H9 (cell line): Measurements from ENCODE around the gene PDE7B. TPM values are rescaled to one million over a fixed set of nuclear protein-coding genes. Genes with fewer than 3 reads are reported as not detected.

ENCODE experiments used
- DNase-seq: peaks from one replicate; pipeline ENCODE4 v3.0.0-alpha.2; 2017
- H2AFZ ChIP-seq: one replicate; pipeline ENCODE4 v1.6.1; 2013; ENCODE audit warnings: mild to moderate bottlenecking, low read length, control low read depth, moderate library complexity
- H2AK5ac ChIP-seq: 2 replicates; pipeline ENCODE4 v1.6.1; 2013; ENCODE audit warnings: low read length, control low read depth, mixed read lengths; ENCODE audit not compliant: insufficient read length
- H2BK120ac ChIP-seq: one replicate; pipeline ENCODE4 v1.6.1; 2013; ENCODE audit warnings: low read depth, mild to moderate bottlenecking, low read length, control low read depth, inconsistent platforms; ENCODE audit not compliant: poor library complexity, severe bottlenecking
- H2BK12ac ChIP-seq: 2 replicates; pipeline ENCODE4 v1.6.1; 2013; ENCODE audit warnings: low read length, control low read depth, mixed read lengths, low read depth; ENCODE audit not compliant: insufficient read length
- H2BK15ac ChIP-seq: 2 replicates; pipeline ENCODE4 v1.6.1; 2013; ENCODE audit warnings: low read depth, low read length, control low read depth
- H2BK20ac ChIP-seq: one replicate; pipeline ENCODE4 v1.6.1; 2013; ENCODE audit warnings: low read depth, mild to moderate bottlenecking, low read length, control low read depth, inconsistent platforms; ENCODE audit not compliant: poor library complexity, severe bottlenecking
- H2BK5ac ChIP-seq: 2 replicates; pipeline ENCODE4 v1.6.1; 2013; ENCODE audit warnings: low read length, control low read depth, mixed read lengths; ENCODE audit not compliant: insufficient read length
- H3K14ac ChIP-seq: 2 replicates; pipeline ENCODE4 v1.6.1; 2013; ENCODE audit warnings: low read length, control low read depth; ENCODE audit not compliant: insufficient read depth
- H3K18ac ChIP-seq: 2 replicates; pipeline ENCODE4 v1.6.1; 2013; ENCODE audit warnings: low read depth, mild to moderate bottlenecking, mixed read lengths, low read length, control low read depth; ENCODE audit not compliant: insufficient read length
- H3K23ac ChIP-seq: 2 replicates; pipeline ENCODE4 v1.6.1; 2013; ENCODE audit warnings: low read length, control low read depth, mixed read lengths, low read depth; ENCODE audit not compliant: insufficient read length
- H3K23me2 ChIP-seq: 2 replicates; pipeline ENCODE4 v1.6.1; 2013; ENCODE audit warnings: low read depth, mild to moderate bottlenecking, mixed read lengths, low read length, control low read depth; ENCODE audit not compliant: insufficient read length, poor library complexity, severe bottlenecking
- H3K27ac ChIP-seq: 2 replicates; pipeline ENCODE4 v1.5.1; 2013; ENCODE audit warnings: low read length, control low read depth, mixed read lengths, low read depth; ENCODE audit not compliant: insufficient read length
- H3K27me3 ChIP-seq: 2 replicates; pipeline ENCODE4 v1.6.1; 2013; ENCODE audit warnings: low read length, control low read depth, inconsistent platforms; ENCODE audit not compliant: insufficient read depth
- H3K4ac ChIP-seq: 2 replicates; pipeline ENCODE4 v1.6.1; 2013; ENCODE audit warnings: low read depth, mild to moderate bottlenecking, control low read depth, inconsistent platforms, low read length, moderate library complexity
- H3K4me1 ChIP-seq: 2 replicates; pipeline ENCODE4 v1.6.1; 2013; ENCODE audit warnings: low read length, control low read depth, inconsistent platforms; ENCODE audit not compliant: insufficient read depth
- H3K4me2 ChIP-seq: 2 replicates; pipeline ENCODE4 v1.6.1; 2013; ENCODE audit warnings: low read length, control low read depth, mixed read lengths; ENCODE audit not compliant: insufficient read length, insufficient read depth
- H3K56ac ChIP-seq: 2 replicates; pipeline ENCODE4 v1.6.1; 2013; ENCODE audit warnings: low read depth, mild to moderate bottlenecking, mixed read lengths, low read length, control low read depth; ENCODE audit not compliant: insufficient read length
- H3K79me1 ChIP-seq: 2 replicates; pipeline ENCODE4 v1.6.1; 2013; ENCODE audit warnings: low read depth, mild to moderate bottlenecking, moderate library complexity, low read length, control low read depth, inconsistent platforms; ENCODE audit not compliant: insufficient read depth, poor library complexity, severe bottlenecking
- H3K79me2 ChIP-seq: 2 replicates; pipeline ENCODE4 v1.6.1; 2013; ENCODE audit warnings: low read length, control low read depth, inconsistent platforms; ENCODE audit not compliant: insufficient read depth
- H3K9ac ChIP-seq: 2 replicates; pipeline ENCODE4 v1.6.1; 2013; ENCODE audit warnings: low read length, control low read depth, mixed read lengths; ENCODE audit not compliant: insufficient read length; ENCODE audit errors: extremely low read depth
- H3K9me3 ChIP-seq: one replicate; pipeline ENCODE4 v1.6.1; 2013; ENCODE audit warnings: low read depth, low read length, inconsistent platforms; ENCODE audit not compliant: control insufficient read depth
- H3T11ph ChIP-seq: one replicate; pipeline ENCODE4 v1.6.1; 2013; ENCODE audit warnings: mild to moderate bottlenecking, low read length, control low read depth, inconsistent platforms
- H4K20me1 ChIP-seq: one replicate; pipeline ENCODE4 v1.6.1; 2013; ENCODE audit not compliant: control insufficient read depth, insufficient read length, insufficient read depth
- H4K5ac ChIP-seq: 2 replicates; pipeline ENCODE4 v1.6.1; 2013; ENCODE audit warnings: low read depth, mild to moderate bottlenecking, mixed read lengths, low read length, control low read depth; ENCODE audit not compliant: insufficient read length
- H4K8ac ChIP-seq: replicated peaks from 2 replicates; pipeline ENCODE4 v1.6.1; 2013; ENCODE audit warnings: low read length, control low read depth, mixed read lengths, low read depth; ENCODE audit not compliant: insufficient read length
- H4K91ac ChIP-seq: 2 replicates; pipeline ENCODE4 v1.6.1; 2013; ENCODE audit warnings: low read depth, mild to moderate bottlenecking, moderate library complexity, mixed read lengths, low read length, control low read depth; ENCODE audit not compliant: insufficient read length
- H3K27ac Mint-ChIP-seq, 3 experiments: 2 replicates in 2 of 3; 3 replicates in 1 of 3; pipeline ENCODE4 v1.8.0; 2020 to 2021; ENCODE audit warnings: mixed read lengths in 3 of 3, mild to moderate bottlenecking in 1 of 3, moderate library complexity in 1 of 3
- H3K27me3 Mint-ChIP-seq: 2 replicates; pipeline ENCODE4 v1.8.0; 2021; ENCODE audit warnings: low read depth, mild to moderate bottlenecking, moderate library complexity, mixed read lengths
- H3K36me3 Mint-ChIP-seq, 3 experiments: 2 replicates in 2 of 3; 3 replicates in 1 of 3; pipeline ENCODE4 v1.8.0; 2020 to 2021; ENCODE audit warnings: low read depth in 3 of 3, mixed read lengths in 3 of 3; ENCODE audit not compliant: insufficient read depth in 1 of 3
- H3K4me1 Mint-ChIP-seq, 2 experiments: 2 replicates each; pipeline ENCODE4 v1.8.0; 2020; ENCODE audit warnings: mixed read lengths in 2 of 2
- H3K4me3 Mint-ChIP-seq, 2 experiments: 2 replicates in 1 of 2; 3 replicates in 1 of 2; pipeline ENCODE4 v1.8.0; 2020 to 2021; ENCODE audit warnings: mild to moderate bottlenecking in 2 of 2, mixed read lengths in 2 of 2, moderate library complexity in 1 of 2
- H3K9me3 Mint-ChIP-seq, 2 experiments: 2 replicates in 1 of 2; 3 replicates in 1 of 2; pipeline ENCODE4 v1.8.0; 2020; ENCODE audit warnings: mild to moderate bottlenecking in 2 of 2, mixed read lengths in 2 of 2, moderate library complexity in 1 of 2
- WGBS: extraction: QIAGEN DNeasy Blood & Tissue Kit; methylation state at CpG from one replicate; pipeline ENCODE4 v1.1.7; 2013; ENCODE audit warnings: missing lambda C conversion rate, low lambda C conversion rate, mixed read lengths; ENCODE audit not compliant: insufficient read length; ENCODE audit errors: extremely low coverage; 5-methylcytosine and 5-hydroxymethylcytosine counted together
- total RNA-seq: library from RNA; stranded (reverse); gene quantifications from 2 replicates; pipeline ENCODE4 v1.2.1, GENCODE V29; 2021
- TF ChIP-seq, protein P1 (sequence below): fragments of 200-600 bp; sonication (generic); conservative IDR thresholded peaks from 3 replicates; pipeline ENCODE4 v1.8.0; 2021; ENCODE audit warnings: antibody characterized with exemption, mild to moderate bottlenecking

PDE7B gene
- total RNA-seq, 1 experiment from 2014 or later = not detected

DNA sequence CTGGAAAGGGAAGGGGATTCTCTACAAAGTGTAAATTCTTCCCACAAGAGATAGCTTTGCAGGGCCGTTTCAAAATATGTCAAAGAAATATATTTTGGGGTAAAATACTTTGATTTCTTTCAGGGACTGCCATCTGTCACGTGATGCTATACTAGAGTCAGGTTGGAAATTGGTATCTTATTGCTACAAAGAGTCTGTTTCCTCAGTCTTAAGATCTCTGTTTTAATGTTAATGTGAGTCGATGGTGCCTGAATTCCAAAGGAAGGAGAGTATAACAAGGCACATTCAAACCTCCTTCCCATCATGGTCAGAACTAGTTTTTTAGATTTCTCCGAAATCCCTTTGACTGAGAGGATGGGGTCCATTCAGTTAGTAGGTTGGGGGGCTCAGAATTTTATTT, 36.3 kb upstream of the PDE7B start:
- Histone ChIP-seq H3K4me2 (no peak overlapping the region), H2AK5ac (no peak overlapping the region), H3K79me1 (no peaks in the 10 kb centered on the region), H3K27ac (no peak overlapping the region), H2BK20ac (no peak overlapping the region), H4K8ac (no peak overlapping the region), H3T11ph (no peak overlapping the region), H2BK5ac (no peak overlapping the region), H3K9me3 (no peaks in the 10 kb centered on the region), H2BK15ac (no peak overlapping the region), H3K14ac (no peak overlapping the region), H4K5ac (no peak overlapping the region), H3K23me2 (no peaks in the 10 kb centered on the region), H2BK12ac (no peak overlapping the region), H4K20me1 (no peaks in the 10 kb centered on the region), H3K4me1 (no peaks in the 10 kb centered on the region; the same call in 1 of the 2 replicates), H2BK120ac (no peak overlapping the region), H3K9ac (no peak overlapping the region), H3K27me3 (no peaks in the 10 kb centered on the region), H3K79me2 (no peaks in the 10 kb centered on the region), H3K56ac (no peak overlapping the region), H4K91ac (no peak overlapping the region), H3K23ac (no peak overlapping the region), H2AFZ (no peak overlapping the region), H3K18ac (no peak overlapping the region), H3K4ac (no peak overlapping the region)
- H3K27me3 Mint-ChIP-seq = no peaks in the 10 kb centered on the region
- no peaks in the 10 kb centered on the region; a peak in 1 of 7 replicates for H3K36me3 Mint-ChIP-seq
- no peak overlapping the region for H3K4me3 Mint-ChIP-seq
- WGBS = no CpG with 5 or more reads among the region's 4 CpGs
- peaks cover 29 to 38% of the 10 kb centered on the region in 2 experiments for H3K4me1 Mint-ChIP-seq
- TF ChIP-seq, protein P1, sequence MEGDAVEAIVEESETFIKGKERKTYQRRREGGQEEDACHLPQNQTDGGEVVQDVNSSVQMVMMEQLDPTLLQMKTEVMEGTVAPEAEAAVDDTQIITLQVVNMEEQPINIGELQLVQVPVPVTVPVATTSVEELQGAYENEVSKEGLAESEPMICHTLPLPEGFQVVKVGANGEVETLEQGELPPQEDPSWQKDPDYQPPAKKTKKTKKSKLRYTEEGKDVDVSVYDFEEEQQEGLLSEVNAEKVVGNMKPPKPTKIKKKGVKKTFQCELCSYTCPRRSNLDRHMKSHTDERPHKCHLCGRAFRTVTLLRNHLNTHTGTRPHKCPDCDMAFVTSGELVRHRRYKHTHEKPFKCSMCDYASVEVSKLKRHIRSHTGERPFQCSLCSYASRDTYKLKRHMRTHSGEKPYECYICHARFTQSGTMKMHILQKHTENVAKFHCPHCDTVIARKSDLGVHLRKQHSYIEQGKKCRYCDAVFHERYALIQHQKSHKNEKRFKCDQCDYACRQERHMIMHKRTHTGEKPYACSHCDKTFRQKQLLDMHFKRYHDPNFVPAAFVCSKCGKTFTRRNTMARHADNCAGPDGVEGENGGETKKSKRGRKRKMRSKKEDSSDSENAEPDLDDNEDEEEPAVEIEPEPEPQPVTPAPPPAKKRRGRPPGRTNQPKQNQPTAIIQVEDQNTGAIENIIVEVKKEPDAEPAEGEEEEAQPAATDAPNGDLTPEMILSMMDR = no peak
- no peak for DNase-seq
- H3K9me3 Mint-ChIP-seq = peaks cover 0 to 3% of the 10 kb centered on the region in 2 experiments; a peak in 2 of 5 replicates
- peak overlapping the region; percentile 16 to 59 (median 48); a peak in 3 of 7 replicates for H3K27ac Mint-ChIP-seq
